ENCODE measurements around the gene FMOD. TPM values are rescaled to one million over a fixed set of nuclear protein-coding genes. Genes with fewer than 3 reads are reported as not detected.
A peak's percentile ranks its signal among the peaks of the same experiment; 100 is the strongest.
"Not testable (repeated sequence)": the region's sequence is repeated elsewhere in the genome, so short reads cannot be mapped to it uniquely, and the experiment has no call there.

The FMOD gene
- total RNA-seq, 1 donor from 2014 or later = 4.4 TPM

DNA sequence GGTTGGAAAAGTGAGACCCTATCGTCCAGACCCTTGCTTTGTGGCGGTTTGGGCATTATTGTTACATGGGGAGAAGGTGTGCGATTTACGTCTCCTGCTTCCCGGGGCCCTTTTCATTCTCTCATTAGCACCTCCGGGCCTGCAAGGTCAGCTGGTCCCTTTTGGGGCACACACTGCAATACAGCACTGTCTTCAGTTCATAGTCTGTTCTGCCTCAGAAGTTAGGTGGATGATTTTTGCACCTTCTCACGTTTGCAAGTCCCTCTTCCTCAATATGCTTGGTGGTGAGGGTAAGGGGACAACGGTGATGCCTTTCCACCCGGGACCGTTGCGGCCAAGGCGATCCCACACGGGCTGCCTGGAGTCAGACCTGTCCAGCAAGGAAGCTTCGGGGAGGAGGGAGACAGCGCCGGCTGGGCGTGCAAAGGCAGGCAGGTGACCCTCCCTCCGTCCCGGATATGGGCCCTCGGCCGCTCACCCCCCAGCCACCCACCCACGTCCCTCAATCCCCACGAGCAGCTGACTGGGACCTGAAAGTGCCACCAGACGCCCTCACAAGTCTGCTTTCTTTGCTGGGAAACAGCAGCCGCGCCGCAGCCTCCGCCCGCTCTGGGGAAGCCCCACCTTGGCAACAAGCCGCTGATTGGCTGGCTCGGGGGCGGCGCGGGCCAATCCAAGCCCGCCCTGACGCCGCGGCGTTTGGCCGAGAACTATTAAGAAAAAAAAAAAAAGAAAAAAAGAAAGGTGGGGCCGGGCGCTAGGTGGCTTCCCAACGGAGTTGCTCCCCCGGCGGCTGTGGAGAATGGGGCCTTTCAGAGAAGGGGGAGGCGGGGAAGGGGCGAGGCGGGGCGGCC lies 23.9 kb downstream of the FMOD start:
- peak; percentile 92 for DNase-seq (ENCODE audit: low read depth)

DNA sequence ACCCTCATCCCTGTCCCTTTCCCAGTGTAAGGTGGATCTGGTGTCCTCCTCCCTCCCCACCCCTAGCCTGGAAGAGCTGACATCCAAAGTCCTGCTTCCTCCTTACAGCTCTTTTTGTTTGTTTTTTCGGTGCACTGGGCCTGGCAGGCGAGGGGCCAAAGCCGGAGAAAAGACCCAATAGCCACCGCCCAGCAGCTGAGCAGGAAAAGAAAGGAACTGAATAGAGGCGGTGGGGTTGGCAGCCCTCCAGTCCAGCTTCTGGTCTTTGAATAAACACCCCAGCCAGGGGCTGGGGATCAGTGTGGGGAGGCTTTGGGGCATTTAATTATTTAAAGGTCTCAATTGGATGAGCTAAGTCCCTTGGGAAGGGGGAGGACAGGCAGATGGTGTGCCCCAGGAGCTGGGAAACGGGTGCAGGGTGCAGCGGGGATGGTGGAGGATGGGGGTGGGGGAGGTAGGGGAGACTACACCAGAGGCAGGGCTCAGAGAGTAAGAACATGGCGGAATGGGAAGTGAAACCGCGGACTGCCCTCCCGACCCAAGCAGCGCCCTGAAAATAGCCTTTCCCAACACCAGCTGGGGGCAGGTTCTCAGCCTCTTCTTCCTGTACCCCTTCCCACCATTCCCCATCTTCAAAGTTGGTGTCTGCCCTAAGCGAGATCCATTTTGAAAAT lies 25.4 kb downstream of the FMOD start:
- no peak for DNase-seq (ENCODE audit: low read depth)

DNA sequence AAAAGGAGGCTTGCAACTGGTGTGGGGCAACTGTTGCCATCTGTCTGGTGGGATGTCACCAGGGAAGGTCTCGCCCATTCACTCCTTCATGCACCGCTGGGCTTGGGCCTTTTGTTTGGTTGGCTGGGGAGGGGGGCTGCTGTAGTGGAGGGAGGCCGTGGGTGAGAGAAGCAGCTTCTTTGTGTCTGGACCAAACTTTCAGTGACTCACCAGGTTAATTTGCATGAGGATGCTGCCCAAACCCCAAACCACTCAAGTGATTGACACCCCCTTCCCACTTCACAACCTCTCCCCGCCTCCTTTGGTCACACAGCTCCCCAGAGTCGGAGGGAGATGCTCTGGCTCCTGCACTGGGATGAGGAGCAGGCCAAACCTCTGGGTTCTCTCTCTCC lies 25.9 kb downstream of the FMOD start:
- DNase-seq (ENCODE audit: low read depth) = no peak

DNA sequence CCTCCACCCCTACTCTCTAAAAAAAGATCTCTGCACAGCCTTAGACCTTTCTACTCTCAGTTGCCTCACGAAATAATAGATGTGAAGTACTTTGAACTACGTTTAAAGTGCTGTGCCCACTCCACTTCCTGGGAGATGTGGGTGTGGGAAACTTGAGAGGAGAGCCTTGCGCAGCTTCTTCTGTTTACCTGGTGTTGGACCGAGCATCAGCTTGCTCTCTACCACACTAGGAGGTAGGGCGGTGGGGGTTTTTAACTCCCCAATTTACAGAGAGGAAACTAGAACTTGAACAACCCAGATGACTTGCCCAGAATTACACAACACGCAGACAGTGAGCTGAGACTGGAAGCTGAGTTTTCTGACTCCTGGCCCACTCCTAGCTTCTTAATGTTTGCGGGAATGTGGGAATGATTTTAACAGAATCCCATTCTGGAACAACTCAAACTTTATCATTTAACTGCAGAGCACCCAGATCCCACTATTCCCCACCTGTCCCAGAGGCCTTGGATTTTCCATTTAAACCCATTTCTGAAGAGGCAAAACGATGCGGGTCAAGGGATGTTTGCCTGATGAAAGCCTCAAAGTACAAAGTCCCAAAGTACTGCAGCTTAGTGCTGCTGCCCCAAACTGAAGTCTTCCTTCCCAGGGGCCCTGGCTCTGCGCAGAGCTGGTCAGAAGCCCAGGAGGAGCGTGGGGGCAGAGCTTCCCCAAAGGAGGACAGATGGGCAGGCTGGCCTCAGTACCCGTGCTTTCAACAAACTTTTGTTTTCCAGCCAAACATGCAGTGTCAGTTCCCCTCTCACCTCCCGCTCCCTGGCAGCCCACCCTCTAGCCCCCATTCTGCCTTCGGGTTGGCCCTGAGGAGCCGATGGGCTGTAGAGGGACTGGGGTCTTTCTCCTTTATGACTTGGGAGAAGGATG lies 26.6 kb downstream of the FMOD start:
- DNase-seq (ENCODE audit: low read depth) = no peak

DNA sequence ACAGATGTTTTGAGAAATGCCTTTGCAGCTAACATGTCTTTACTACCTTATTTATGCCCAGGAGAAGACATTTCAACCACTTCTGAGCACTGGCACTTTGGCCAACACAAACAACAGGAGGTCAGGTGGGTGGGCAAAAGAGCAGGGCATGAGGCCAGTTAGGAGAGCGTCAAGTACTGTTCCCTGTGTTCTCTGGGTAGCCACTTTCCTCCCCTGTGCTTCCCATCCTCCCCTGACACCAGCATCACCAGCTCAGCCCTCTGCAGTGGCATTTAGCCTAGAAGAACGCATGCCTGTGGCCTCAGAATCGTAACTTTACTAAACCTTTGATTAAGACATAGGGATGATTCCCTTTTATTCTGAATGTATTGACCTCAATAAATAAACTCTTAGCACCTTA lies 27.3 kb downstream of the FMOD start:
- no peak for DNase-seq (ENCODE audit: low read depth)

DNA sequence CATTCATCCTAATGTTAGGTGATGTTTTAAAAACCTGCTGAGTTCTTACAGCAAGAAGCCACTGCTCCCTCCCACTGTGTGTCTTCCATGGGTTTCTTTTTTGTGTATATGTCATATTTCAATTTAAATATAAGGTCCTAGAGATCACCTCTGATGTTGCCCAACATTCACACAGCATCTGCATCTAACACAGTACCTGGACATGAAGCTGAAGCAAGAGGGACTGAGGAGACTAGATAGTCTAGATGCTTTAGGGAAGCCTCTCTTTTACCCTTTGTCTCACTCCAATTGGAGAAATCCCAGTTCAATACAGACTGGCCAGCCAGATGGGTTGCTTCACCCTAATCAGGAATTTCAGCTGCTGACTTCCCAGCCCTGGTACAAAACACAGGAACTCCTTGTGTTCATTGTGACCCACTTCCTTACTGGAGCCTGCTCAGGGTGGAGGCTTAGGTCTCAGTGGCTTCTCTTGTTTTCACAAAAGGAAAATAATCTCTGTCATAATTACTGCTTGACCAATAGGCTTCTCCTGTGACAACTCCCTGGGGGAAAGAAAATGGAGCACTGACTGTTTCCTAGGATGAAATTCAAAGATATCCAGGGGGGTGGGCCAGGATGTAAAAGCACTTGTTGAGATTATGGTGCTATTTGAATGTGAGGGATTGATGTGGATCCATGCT lies 28.3 kb downstream of the FMOD start:
- DNase-seq (ENCODE audit: low read depth) = peak; percentile 69

DNA sequence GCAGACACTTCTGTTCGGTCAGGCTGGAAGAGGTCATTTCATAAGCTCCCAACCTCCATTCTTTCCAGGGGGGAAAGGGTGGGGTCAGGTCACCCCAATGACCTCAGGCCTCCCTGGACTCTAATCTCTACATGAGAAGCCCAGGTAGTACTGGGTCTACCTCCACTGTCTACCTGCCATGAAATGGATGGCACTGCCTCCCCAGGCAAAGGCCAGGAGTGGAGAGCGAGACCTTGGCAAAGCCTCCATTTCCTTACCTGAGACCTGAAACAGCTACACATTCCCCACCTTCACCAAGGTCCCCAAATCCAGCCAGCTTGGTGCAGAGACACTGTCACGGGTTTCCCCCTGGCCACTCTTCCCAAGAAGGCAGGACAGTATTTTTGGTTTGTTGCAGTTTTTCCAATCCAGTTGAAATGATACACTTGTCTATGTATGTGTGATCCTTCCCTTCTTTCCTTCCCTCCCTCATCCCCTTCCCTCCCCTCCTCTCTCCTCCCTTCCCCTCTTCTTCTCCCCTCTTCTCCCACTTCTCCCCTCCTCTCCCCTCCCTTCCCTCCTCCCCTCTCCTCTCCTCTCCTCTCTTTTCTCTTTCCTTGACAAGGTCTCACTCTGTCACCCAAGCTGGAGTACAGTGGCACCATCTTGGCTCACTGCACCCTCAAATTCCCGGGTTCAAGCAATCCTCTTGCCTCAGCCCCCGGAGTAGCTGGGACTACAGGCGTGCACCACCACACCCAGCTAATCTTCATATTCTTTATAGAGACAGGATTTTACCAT lies 29.5 kb downstream of the FMOD start:
- no peak for DNase-seq (ENCODE audit: low read depth)

DNA sequence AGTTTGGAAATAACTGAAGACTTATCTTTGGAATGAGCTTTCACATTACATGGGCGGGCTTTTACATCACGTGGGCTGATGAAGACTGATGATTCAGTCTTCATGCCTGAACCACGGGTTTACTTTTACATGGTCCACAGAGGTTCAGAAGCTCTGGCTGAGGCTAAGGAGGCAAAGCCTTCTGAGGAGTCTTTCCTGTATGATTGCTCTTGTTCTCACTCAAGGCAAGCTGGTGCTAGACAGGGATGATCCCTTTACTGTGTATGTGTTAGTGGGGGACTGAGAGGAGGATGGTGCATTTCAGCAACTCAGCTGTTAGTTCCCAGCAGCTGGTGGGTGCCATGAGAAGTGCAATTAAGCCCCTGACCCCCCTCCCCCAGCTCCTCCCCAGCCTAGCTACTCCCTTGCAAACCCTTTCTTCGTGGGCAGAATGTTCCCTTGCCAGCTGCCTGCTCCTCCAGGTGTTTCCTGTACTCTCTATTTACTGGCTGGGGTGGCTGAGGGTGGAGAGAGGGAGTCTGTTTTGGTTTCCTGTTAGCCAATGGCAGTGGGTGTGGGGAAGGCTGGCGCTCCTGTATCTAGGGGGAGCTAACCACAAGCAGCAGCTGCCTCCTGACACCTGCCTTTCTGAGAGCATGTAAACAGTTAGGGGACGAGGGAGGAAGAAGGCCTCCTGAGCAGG lies 30.2 kb downstream of the FMOD start:
- DNase-seq (ENCODE audit: low read depth) = peak; percentile 86

DNA sequence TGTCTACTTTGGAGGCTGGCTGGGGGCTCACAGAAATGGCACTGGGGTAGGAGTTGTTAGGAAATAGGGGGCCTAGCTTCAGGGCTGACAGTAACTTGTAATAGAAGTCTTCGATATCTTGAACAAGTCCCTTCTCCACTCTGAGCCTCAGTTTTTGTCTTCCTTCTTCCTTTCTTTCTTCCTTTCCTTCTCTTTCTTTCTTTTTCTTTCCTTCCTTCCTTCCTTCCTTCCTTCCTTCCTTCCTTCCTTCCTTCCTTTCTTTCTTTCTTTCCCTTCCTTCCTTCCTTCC lies 32.7 kb downstream of the FMOD start:
- DNase-seq (ENCODE audit: low read depth) = no peak

DNA sequence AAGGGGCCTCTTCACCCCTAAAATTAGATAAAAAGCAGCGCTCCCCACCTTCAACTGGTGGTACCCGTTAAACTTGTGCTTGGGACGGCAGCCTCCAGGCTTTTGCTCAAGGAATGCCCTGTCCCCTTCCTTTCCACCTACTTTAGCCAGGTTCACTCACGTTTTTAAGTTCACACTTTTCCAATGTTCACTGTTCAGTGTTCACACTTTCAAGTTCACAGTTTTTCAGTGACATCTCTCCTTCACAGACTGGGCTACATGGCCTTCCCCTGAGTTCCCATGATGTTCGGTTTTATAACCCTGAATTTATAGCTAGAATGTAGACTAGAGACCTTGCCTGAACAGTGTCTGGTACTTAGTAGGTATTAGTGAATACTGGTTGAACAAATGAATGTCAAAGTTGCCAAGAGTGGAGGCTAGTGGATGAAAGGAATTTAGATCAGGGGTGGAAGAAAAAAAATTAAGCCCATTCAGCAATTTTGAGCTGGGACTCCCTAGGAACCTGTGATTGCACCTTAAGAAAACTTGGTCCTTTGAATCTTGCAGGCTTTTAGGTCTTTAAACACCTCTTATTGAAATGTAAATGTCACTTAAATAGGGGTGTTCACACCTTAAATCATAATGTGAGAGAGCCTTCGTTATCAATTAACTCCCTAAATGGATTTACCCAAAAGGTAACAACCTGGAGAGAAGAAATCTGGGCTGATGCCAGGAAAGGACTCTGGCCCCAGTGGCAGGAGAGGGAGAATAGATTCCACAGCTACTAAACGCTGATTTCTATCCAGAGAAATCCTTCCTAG lies 33.3 kb downstream of the FMOD start:
- no peak for DNase-seq (ENCODE audit: low read depth)

DNA sequence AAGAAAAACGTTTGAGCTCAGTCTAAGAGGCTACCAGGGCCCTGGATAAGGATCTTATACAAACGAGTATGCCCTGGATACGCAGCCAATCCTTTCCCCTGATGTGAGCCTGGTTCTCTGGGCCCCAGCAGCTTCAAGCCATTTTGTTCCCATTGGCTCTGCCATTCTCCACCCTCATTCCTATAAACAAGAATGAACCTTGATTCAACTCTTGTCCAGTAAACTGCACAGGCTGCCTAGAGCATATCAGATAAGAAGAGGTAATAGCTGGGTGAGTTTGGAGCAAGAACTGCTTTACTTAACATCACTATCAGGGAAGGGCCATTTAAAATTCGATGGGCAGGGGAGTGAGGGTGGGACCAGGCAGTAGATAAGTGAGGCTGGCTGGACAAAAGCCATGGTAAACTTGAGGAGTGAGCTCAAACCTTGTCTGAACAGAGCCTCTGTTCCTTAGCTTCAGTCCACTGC lies 34.3 kb downstream of the FMOD start:
- DNase-seq (ENCODE audit: low read depth) = no peak

DNA sequence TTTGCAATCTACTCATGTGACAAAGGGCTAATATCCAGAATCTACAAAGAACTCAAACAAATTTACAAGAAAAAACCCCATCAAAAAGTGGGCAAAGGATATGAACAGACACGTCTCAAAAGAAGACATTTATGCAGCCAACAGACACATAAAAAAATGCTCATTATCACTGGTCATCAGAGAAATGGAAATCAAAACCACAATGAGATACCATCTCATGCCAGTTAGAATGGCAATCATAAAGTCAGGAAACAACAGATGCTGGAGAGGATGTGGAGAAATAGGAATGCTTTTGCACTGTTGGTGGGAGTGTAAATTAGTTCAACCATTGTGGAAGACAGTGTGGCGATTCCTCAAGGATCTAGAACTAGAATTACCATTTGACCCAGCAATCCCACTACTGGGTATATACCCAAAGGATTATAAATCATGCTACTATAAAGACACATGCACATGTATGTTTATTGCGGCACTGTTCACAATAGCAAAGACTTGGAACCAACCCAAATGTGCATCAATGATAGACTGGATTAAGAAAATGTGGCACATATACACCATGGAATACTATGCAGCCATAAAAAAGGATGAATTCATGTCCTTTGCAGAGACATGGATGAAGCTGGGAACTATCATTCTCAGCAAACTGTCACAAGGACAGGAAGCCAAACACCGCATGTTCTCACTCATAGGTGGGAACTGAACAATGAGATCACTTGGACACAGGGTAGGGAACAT lies 36.7 kb downstream of the FMOD start:
- not testable (repeated sequence) for DNase-seq (ENCODE audit: low read depth)

DNA sequence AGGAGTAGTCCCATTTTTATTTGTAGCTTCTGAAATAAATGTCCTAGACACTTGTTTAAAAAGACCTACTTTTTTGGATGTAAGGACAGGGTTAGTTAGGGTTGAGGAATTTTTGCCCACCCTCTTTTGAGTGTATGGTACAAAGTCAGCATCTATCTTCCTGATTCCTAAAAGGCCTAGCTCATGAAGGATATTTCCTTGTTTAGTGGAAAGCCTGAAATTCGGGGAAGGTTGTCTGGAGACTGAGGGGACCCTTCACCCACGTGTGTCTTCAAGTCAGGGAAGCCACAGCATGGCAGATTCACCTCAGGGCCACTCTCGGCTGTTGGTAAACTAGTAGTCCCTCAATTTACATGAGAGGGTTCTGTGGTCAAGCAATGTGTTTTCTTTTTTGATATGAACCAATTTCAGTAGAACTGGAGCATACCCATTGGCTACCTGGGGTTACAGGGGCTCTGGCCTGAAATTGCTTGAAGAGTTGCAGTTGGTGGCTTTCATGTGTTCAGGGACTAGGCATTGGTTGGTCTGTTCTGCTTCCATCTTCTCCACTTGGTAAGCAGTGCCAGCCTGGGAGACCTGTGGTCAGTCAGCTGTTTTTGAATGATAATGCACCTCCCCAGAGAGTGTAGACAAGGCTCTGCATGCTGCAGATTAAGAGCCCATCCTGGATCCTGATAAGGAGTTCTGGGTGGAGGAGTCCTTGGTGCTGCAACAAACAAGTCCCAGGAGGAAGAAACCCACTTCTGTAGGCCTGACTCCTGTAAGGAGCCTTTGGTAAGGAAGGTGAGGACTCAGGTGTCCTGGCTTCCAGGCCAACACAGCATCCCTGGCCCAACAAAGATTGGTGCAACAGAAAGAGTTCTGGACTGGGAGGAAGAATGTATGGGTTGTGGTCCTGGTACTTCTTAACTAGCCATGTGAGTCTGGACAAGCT lies 39.3 kb downstream of the FMOD start:
- DNase-seq (ENCODE audit: low read depth) = peak; percentile 53

DNA sequence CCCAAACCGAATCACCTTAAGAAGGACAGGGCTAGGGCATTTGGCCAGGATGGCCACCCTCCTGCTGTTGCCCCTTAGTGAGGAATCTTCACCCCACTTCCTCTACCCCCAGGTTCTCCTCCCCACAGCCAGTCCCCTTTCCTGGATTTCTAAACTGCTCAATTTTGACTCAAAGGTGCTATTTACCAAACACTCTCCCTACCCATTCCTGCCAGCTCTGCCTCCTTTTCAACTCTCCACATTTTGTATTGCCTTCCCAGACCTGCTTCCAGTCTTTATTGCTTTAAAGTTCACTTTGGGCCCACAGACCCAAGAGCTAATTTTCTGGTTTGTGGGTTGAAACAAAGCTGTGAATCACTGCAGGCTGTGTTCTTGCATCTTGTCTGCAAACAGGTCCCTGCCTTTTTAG lies 42.0 kb downstream of the FMOD start:
- no peak for DNase-seq (ENCODE audit: low read depth)

DNA sequence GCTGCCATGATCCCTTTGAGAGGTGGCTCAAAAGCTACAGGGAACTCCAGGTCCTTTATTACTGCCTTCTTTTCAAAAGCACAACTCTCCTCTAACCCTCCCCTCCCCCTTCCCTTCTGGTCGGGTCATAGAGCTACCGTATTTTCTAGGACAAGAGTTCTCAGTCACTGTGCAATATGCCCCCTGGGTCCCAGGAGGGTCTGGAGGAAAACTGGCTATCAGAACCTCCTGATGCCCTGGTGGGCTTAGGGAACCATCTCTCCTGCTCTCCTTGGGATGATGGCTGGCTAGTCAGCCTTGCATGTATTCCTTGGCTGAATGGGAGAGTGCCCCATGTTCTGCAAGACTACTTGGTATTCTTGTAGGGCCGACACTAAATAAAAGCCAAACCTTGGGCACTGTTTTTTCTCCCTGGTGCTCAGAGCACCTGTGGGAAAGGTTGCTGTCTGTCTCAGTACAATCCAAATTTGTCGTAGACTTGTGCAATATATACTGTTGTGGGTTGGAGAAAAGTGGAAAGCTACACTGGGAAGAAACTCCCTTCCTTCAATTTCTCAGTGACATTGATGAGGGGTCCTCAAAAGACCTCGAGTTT lies 42.5 kb downstream of the FMOD start:
- no peak for DNase-seq (ENCODE audit: low read depth)

DNA sequence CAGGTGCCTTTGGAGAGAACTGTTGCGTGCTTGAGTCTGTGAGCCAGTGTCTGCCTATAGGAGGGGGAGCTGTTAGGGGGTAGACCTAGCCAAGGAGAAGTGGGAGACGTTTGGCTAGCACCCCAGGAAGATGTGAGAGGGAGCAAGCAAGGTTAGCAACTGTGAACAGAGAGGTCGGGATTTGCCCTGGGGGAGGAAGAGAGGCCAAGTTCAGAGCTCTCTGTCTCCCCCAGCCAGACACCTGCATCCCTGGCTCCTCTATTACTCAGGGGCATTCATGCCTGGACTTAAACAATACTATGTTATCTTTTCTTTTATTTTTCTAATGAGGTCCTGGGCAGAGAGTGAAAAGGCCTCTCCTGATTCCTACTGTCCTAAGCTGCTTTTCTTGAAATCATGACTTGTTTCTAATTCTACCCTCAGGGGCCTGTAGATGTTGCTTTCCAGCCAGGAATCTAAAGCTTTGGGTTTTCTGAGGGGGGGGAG lies 43.2 kb downstream of the FMOD start:
- DNase-seq (ENCODE audit: low read depth) = no peak
